Measurements from ENCODE around the gene TMEM209.

DNA sequence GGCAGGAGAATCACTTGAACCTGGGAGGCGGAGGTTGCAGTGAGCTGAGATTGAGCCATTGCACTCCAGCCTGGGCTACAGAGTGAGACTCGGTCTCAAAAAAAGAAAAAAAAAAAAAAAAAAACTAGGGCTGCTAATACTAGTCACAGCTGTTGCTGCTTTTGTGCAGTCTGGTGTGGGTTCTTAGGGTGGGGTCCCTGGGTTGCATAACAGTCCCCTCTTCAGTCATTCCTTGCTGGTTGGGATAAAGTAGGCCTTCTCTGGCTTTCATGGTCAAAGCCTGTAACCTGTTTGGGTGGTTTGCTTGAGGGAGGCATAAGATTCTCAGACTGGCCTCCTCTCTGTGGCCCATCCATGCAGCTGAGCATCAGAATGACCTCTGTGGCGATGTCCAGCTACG, 16.5 kb upstream of the TMEM209 start:
- TF ChIP-seq, protein P1, sequence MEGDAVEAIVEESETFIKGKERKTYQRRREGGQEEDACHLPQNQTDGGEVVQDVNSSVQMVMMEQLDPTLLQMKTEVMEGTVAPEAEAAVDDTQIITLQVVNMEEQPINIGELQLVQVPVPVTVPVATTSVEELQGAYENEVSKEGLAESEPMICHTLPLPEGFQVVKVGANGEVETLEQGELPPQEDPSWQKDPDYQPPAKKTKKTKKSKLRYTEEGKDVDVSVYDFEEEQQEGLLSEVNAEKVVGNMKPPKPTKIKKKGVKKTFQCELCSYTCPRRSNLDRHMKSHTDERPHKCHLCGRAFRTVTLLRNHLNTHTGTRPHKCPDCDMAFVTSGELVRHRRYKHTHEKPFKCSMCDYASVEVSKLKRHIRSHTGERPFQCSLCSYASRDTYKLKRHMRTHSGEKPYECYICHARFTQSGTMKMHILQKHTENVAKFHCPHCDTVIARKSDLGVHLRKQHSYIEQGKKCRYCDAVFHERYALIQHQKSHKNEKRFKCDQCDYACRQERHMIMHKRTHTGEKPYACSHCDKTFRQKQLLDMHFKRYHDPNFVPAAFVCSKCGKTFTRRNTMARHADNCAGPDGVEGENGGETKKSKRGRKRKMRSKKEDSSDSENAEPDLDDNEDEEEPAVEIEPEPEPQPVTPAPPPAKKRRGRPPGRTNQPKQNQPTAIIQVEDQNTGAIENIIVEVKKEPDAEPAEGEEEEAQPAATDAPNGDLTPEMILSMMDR (IDR thresholded peaks at IDR 0.05): no peak
- no peak for TF ChIP-seq EZH2phosphoT487 (IDR thresholded peaks at IDR 0.05)
